HG02870 (cell line): ENCODE data around the gene KLF15.

Source experiments
- ATAC-seq: cut with Tn5 transposase; IDR thresholded peaks from one replicate; pipeline ENCODE4 v1.9.1; 2021; ENCODE audit warnings: mild to moderate bottlenecking, moderate library complexity; ENCODE audit not compliant: unreplicated experiment

KLF15 gene

DNA sequence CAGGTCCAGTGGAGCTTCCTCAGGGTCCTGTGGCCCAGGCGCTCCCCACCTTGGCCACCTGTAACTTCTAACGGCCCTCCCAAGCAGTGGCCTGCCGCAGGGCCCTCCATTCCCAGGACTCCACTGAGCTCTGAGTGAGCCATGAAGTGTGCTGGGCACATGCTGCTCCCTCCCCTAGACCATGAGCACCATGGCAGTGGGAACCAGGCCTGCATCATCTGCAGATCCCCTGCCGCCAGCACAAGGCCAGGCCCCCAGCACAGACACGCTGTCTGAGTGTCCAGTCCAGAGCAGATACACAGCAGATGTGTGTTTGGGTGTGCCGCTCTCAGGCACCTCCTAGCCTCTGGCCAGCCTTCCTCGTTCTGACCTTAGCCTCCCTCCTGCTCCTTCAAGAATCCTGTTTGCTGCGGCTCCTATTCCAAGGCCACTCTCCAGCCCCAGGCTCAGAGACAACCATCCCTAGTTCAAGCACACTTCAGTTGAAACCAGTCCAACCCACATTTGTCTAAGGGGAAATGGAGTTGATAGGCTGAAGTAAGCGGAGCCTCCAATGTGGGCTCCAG lies 7.0 kb upstream of the KLF15 start:
- no peak for ATAC-seq

DNA sequence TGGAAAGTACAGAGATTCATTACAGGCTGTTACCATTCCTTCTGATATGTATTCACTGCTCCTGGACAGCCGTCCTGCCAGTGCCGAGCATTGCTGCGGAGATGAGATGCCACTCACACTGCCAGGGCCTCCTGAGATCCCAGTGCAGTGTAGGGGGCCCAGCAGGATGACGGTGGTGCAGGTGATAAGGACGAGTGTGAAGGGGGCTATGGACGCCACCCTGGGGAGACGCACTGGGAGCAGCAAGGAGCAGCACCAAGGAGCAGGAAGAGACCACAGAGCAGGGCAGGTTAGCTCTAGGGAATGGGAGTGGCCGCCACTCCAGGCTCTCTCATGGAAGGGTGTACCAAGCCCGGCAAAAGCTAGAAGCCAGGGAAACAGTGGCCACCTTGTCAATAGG lies 4.0 kb upstream of the KLF15 start:
- ATAC-seq, result no peak

DNA sequence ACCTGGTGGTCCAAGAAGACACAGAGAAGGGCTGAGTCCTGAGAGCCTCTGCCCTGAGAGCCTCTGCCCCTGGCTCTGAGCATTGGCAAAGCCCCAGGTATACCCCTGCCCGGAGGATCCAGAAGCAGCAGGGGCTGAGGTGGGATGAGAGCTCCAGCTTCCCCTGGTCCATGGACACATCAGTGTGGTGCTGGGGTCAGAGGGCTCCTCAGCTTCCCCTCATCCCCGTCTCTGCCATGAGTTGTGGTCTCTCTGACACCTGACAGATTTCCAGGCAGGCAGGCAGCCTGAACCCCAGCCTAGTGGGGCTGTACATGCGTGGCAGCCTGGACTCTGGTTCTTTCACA lies 3.5 kb upstream of the KLF15 start:
- no peak for ATAC-seq

DNA sequence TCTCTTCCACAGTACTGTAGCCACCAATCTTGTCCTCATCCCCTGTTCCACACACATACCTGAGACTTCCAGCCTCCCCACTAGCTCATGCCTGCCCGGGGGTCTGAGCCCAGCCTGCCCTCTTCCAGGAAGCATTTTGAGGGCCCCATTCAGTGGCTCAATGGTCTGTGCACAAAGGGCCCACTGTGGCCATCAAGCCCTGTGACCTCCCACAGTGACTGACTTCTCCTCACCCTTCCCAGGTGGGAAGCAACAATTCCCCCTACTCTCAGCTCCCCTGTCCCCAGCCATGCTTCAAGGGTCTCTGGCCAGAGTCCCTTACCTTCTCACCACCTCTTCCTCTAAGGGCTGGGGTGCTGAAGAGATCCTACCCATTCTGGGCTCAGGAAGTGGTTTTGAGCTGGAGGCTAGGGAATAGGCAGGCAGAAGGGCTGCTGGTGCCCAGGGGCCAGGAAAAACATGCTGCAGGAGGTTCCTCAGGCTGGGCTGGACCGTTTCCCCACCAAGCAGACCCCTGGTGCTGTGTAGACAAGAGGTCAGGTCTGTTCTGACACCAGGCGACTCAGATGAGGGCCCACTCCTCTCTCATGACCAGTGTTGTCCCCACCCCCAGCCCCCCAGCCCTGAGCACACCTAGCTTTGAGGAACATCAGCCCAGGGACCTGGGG lies 3.0 kb upstream of the KLF15 start:
- ATAC-seq, result no peak

DNA sequence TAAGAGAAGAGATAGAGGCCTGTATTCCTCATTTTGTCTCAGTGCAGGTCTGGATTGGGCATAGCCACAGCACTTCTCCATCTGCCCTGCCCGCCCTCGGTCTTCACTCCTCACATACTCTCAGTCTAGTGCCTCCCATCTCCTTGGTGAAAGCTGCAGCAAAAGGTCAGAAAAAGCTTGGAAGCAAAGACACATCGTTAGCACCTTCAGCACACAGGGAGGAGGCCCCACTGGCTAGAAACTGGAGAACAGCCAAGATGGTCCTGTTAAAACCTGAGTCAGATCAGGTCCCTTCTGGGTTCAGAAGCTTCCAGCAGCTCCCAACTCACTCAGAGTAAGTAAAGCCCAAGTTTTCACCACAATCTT lies 1.6 kb upstream of the KLF15 start:
- no peak for ATAC-seq

DNA sequence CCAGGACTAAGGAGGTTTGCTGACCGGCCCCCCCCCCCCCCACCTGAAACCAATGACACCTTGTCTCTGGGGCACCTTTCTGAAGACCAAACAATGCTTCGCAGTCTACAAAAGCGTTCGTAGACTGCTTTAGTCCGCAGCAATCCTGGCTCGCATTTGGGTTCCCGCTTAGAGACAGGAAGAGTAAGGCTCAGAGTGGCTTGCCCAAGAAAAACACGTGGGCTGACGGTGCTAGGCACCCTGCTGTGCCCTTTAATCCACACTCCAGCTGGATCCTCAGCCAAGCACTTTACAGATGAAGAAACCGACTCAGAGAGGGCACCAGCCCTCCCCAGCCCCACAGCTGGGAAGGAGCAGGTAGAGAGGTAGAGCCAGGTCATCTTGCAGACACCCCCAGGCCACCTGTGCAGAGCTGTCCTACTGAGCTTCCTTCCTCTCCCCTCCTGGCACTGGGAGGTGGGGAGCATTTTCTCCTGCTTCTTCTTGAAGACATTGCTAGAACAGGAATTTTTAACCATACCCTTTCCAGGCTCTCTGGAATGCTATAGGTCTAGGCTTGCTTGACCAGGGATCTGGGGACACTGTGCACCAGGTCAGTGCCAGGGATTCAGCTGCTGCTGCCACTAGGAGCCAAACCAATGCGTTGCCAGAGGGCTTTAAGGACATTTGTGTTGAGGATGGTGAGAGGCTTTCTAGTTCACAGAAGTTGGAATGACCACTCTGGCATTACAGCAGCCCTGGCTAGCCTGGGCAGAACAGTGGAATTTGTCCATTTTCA lies 1.0 kb upstream of the KLF15 start:
- no peak for ATAC-seq

DNA sequence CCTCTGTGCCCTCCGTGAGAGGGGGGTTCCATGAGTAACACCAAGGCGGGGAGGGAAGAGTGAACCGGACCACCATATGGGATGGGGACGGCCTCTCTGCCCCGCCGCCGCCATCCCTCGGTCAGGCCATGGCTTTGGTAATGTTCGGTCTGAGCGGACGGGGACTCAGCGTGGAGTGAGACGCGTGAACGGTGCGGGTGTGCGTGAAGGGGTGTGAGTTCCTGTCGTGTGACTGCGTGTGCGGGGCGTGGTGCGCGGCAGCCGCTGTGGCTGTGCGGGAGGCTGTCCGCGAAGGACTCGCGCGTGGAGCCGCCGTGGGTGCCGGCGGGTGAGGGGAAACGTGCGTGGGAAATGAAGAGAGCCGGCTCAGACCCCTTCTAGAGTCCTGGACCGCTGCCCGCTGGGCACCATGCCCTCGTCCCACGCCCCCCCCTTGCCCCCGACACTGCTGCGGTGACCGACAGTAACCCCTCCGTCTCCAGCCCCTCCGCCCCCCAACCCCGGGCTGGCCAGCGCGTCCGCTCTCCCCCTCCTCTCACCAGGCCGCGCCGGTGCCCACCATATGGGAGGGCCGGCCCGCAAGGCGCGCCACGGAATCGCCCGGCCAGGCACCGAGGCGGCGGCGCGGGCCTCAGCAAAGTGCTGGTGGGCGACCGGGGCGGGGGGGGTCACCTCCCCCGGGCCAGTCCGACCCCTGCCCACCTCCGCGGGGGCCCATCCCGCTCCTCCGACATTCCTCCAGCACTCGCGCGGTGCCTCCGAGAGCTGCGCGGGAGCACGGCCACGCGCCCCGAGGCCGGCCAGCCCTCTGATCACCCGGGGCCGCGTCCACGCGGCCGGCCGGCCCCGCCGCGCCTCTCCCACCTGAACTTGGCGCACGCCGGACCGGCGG lies 589 bp downstream of the KLF15 start:
- ATAC-seq, result no peak

DNA sequence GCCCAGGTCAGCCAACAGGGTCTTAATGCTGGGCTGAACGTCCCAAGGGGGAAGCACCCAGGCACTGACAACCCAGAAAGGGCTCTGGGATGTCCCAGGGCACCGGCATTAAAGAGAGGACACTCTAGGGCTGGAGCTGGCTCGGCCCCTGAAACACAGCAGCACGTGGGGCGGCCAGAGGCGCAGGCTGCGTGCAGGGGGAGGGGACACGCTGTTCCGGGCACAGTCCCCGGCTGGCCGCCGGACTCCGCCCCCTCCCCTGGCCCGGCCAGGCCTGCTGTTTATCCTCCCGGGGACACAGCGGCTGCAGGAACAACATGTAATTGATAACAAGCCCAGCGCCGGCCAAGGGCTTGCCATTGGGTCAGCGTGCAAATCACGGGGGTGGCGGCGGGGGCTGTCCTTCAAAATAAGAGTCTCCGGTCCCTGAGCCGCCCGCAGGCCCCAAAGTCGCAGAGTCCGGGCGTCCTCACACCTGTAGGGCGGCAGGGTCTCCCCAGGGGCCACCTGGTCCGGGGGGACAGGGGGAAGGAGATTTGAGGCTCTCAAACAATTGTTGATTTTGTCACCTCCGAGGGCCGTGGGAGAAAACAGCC lies 1.3 kb downstream of the KLF15 start:
- no peak for ATAC-seq

DNA sequence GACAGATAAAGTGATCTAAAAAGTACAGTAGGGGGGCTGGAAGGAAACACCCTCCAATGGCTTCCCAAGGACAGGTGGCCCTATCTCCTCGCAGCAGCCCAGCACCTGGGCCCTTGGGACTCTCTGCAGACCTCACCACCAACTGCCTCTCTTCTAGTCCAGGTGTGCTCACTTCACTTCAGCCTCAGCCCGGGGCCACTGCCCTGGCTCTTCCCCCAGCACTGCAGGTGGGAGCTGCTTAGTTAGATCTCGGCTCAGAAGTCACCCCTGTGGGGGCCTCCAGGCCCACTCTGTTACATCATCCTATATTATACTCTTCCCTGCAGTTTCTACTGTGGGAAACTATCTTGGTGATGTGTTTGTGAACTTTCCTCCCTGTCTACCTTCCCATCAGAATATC lies 2.0 kb downstream of the KLF15 start:
- no peak for ATAC-seq

DNA sequence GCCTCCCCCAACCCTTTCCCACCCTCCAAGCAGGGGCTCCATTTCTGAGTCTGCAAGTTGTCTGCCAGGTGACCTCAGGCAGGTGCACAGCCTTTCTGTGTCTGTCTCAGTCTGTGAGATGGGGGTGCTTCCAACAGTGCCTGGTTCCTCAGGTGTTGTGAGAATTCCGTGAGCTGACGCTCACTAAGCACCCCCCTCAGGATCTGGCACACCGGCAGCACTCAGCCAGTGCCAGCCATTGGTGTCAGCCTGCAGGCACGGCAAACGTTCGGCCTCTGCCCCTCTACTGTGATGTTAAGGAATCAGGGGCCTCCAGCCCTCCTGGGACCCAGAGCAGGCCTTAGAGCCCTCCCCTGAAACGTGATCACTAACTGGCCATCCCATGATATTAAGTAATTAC lies 2.4 kb downstream of the KLF15 start:
- ATAC-seq, result no peak

DNA sequence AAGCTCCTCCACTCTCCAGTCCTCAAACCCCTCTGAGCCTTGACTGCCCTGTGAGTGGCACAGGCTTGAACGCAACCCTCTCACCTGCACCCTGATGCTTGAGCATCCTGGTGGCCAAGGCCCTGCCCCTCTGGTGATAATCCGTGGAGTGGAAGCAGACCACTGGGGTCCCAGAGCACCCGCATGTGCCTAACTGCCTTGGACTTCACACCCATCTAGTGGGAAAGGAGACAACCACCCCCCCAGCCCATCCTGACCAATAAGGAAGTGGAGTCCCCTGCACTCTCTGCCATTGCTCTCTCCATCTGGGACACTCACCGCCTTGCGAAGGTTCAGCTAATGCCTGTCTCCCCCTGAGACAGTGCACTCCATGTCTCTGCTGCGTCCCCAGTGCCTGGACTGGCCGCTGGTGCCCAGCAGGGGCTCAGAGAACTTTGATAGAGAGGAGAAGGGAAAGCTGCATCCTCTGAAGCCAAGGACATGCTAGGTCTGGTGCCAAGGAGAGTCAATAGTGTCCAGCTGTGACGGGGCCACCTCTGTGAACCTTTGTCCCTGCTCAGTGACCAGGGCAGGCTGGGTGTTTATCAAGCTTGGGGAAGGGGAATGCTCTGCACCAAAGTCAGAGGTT lies 3.4 kb downstream of the KLF15 start:
- ATAC-seq, result no peak

DNA sequence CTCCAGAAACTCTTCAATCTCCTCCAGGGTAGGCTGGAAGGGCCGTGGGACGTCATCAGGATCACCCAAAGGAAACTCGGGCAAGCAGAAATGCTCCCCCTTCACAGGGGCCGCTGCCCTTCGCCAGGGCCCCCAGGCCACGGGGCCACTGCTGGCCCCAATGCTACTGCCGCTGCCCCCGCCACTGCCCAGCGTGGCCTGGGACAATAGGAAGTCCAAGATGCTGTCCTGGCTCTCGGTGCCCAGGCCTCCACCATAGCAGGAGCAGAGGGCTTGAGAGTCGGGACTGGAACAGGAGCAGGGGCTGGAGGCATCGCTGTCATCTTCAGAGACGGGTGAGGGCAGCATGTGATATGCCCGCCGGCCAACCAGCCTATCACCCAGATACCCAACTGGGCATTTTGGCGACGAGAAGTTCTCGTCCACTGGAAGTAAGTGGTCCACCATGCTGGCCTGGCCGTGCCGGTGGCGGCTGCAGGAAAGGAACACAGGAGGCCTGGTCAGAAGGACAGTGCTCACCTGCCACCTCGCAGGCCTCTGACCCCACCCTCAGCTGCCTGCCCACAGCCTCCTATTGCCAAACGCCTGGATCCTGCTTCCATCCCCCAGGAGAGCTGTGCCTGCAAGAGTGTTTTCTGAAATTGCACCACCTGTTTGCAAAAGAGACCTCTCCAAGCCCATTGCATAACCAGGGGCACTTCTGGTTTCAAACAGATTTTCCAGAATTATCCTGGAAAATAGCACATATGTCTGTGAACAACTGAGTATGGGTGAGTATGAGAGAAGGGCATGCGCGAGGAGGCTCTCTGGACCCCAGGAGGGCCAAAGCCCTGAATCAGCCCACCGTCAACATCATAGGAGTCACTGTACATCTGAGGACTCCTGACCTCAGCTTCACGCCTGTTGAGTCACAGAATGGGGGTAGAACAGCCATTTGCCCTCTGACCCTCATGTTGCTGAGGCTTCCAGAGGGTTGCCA lies 4.4 kb downstream of the KLF15 start:
- ATAC-seq, result no peak

DNA sequence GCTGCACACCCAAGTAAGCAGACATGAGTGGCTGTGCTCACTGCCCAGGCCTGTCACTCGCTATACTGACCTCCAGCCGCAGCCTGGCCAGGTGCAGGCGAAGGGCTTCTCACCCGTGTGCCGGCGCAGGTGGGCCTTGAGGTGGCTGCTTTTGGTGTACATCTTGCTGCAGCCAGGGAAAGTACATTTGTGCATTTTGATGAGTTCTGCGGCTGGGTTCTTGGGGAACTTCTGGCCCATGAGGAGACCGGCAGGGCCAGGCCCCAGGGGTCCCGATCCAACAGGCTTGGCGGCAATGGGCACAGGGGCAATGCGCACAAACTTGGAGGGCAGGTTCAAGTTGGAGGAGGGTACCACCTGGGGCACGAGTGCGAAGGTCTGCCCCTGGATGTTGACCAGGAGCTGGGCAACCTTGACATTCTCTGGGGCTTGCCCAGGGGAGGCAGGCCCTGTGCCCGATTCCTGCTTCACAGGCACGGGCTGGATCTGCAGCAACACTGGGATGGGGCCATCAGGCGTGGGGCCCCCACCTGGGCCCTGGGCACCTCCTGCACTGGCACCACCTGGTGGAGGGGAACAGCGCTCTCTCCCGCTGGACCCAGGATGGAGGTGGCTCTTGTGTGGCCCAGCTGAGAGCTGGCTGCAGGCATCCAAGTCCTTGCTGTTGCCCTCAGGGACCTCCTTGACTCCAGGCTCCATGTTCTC lies 5.3 kb downstream of the KLF15 start:
- ATAC-seq, result no peak

DNA sequence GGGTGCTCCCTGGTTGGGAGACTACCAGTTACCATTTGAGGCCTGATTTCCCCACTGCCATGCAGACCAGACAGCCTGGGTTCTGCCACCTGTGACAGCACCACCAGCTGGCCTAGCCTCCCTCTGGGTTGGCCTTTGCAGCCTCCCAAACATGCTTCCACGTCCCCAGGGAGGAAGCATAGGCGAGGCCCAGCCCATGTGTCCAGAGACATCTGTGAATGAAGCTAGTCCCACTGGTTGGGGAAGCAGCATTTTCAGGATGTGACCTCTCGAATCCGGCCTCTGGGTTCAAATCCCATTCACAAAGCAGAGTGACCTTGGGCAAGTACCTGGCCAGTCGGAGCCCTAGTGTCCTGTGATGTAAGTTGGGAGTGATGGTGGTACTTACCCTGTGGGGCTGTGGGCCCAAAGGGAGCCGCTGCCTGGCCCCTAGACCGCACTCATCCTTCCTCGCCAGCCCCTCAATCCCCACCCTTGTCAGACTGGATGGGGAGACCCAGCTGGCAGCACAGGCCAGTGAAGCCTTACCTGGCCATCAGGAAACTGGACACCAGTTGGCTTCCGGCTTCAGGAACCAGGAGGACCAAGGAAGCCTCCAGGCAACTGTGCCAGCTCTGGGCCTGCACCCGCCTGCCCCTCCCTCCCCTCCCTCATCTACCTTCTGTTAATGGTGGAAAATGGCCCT lies 6.0 kb downstream of the KLF15 start:
- no peak for ATAC-seq

DNA sequence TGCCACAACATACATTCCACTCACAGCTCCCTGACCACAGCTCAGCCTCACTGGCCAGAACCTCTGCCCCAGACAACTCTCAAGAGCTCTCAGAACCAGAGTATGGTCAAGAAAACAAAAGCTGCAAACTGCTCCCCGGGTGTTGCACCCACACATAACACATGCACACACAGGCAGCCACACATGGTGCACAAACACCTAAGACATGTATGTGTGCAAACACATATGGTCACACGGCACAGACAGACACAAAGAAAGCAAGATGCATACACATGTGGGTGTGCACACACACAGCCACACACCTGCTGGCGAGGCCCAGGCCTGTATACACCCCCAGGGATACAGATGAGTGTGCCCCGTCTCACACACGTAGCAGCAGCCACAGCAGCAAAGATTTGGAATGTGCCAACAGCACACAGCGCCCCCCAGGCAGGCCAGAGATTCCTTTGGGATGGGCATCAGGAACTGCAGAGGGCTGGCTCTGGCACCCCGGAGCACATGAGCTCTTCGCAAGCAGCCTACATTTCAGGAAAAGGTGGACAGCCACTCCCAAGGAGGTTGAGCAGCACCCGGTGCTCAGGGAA lies 6.6 kb downstream of the KLF15 start:
- ATAC-seq, result no peak

DNA sequence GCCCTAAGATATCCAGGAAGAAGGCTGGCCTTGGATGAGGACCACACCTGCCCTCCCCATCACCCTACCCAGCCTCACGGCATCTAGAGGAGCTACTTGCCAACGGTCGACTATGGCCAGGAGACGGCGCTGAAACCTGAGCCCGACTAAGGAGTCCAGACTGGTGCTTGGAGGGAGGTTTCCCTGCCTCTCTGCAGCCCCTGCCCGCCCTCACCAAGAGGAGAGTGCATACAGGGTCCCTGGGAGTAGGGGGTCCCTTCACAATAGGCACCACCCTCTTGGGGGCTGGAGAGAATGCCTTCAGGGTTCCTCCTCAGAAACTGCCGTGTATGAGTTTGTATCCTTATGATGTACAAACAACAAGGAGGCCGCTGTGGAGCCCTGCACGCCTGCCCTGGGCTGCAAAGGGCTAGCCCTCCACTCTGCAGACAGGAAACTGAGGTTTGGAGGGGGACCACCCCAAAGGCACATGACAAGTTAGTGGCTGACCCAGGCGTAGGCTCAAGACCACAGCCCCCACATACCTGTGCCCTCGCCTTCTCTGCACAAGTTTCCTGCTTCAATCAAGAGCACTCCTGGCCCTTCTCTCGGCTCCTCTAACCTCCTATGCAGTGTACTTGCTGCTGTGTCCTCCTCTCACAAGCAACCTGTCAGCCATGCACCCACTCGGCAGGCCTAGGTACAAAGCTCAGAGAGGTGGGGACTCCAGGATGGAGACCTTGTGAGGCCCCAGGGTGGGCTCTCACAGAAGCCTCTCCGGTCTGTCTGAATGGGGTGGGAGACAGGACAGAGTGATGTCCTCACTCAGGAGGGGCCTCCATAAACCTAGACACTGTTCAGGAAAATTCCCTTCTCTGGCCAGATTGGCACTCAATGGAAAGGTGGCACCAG lies 7.4 kb downstream of the KLF15 start:
- ATAC-seq, result no peak

DNA sequence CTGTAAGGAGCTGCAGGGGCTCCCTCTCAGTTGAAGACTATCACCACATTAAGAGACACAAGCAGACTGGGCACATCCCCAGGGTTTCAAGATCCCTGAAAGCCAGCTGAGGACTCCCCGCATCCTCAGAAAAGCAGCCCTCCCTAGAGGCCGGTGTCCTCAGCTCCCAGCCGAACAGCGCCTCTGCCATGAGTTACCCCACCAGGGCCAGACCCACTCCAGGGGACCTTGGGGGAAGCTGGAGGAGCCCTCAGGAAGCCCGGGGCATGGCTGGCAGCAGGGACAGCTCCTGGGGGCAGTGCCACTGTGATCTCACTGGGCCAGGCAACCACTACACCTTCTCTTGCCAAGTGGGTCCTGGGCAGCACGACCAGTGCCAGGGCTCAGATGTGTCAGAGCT lies 8.1 kb downstream of the KLF15 start:
- no peak for ATAC-seq
